ENCODE data around the gene CYP26B1. TPM values are rescaled to one million over a fixed set of nuclear protein-coding genes. Genes with fewer than 3 reads are reported as not detected.

The CYP26B1 gene
- total and polyA plus RNA-seq, 4 donors = 1.1 to 4.7 (median 2.4) TPM

DNA sequence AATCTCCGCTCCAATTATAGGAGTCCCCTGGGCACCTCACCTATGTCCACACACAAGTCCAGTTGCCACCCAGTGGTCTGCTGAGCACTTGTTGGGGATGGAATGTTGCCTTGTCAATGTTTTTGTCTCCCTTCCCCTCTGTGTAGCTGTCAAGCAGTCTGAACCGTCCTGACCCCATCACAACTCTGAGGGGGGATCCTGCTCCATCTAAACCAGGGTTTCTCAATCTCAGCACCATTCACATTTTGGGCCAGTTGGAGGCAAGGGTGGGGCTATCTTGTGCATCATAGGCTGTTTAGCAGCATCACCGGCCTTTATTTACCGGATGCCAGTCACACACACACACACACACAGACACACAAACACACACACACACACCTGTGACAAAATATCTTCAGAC, 53.0 kb downstream of the CYP26B1 start:
- H3K36me3 ChIP-seq (ENCODE audit: control insufficient read depth in 4 of 4, insufficient read depth in 4 of 4, low read length in 4 of 4) = no peaks in the 10 kb centered on the region
- 71 to 78% methylated on average over 4 of the region's 4 CpGs for WGBS, 2 donors
- no peak for DNase-seq

DNA sequence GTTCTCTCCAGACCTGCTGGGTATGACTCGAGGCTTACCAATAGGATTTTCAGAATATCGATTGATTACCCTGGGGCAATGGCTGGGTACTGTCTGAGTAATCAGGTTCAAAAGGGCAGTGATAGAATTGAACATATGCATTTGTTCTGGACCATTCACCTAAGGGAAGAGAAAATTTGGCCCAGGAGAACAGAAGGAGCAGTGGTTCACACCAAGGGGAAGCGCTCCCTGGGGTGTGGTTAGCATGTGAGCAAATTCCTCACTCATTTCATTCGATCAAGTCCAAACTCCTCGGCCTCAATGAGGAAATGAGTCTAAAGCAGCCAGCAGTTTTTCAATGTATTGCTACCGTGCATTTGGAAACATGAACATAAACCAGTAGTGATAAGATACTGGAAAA, 55.6 kb downstream of the CYP26B1 start:
- Histone ChIP-seq H3K9ac (ENCODE audit: insufficient read depth in 1 of 2, low read length in 2 of 2) (no peak overlapping the region), H3K27ac (ENCODE audit: low read depth in 1 of 2, low read length in 1 of 2) (no peak overlapping the region), H3K4me3 (no peak overlapping the region), H3K4me1 (ENCODE audit: control insufficient read depth in 5 of 5, insufficient read depth in 5 of 5, low read length in 5 of 5) (no peaks in the 10 kb centered on the region), H3K36me3 (ENCODE audit: control insufficient read depth in 4 of 4, insufficient read depth in 4 of 4, low read length in 4 of 4) (no peaks in the 10 kb centered on the region), H3K27me3 (ENCODE audit: control insufficient read depth in 3 of 3, insufficient read depth in 3 of 3, low read length in 2 of 3) (peaks cover 0 to 4% (median 0%) of the 10 kb centered on the region in 3 donors), H3K9me3 (ENCODE audit: control insufficient read depth in 4 of 4, insufficient read depth in 3 of 4, low read length in 3 of 4) (peaks cover 0 to 3% (median 0%) of the 10 kb centered on the region in 4 donors)
- WGBS, 2 donors = 74 to 80% methylated on average over 6 of the region's 6 CpGs
- DNase-seq = no peak
- TF ChIP-seq, protein P1, sequence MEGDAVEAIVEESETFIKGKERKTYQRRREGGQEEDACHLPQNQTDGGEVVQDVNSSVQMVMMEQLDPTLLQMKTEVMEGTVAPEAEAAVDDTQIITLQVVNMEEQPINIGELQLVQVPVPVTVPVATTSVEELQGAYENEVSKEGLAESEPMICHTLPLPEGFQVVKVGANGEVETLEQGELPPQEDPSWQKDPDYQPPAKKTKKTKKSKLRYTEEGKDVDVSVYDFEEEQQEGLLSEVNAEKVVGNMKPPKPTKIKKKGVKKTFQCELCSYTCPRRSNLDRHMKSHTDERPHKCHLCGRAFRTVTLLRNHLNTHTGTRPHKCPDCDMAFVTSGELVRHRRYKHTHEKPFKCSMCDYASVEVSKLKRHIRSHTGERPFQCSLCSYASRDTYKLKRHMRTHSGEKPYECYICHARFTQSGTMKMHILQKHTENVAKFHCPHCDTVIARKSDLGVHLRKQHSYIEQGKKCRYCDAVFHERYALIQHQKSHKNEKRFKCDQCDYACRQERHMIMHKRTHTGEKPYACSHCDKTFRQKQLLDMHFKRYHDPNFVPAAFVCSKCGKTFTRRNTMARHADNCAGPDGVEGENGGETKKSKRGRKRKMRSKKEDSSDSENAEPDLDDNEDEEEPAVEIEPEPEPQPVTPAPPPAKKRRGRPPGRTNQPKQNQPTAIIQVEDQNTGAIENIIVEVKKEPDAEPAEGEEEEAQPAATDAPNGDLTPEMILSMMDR (IDR thresholded peaks at IDR 0.05; ENCODE audit: control extremely low read depth, extremely low read depth) = no peak
- ATAC-seq (ENCODE audit: insufficient read depth, low FRiP score) = no peak

More for the DNA sequence above, 53.0 kb downstream of the CYP26B1 start:
- TF ChIP-seq, protein P1 (IDR thresholded peaks at IDR 0.05; ENCODE audit: control extremely low read depth, extremely low read depth) = no peak
- H3K27ac ChIP-seq (ENCODE audit: low read depth in 1 of 2, low read length in 1 of 2) = no peak overlapping the region
- H3K9ac ChIP-seq (ENCODE audit: insufficient read depth in 1 of 2, low read length in 2 of 2) = no peak overlapping the region
- ATAC-seq (ENCODE audit: insufficient read depth, low FRiP score) = no peak
- H3K4me3 ChIP-seq = no peak overlapping the region
- peaks cover 0 to 13% (median 4%) of the 10 kb centered on the region in 3 donors for H3K27me3 ChIP-seq (ENCODE audit: control insufficient read depth in 3 of 3, insufficient read depth in 3 of 3, low read length in 2 of 3)
- H3K9me3 ChIP-seq (ENCODE audit: control insufficient read depth in 4 of 4, insufficient read depth in 3 of 4, low read length in 3 of 4) = peaks cover 0 to 2% (median 0%) of the 10 kb centered on the region in 4 donors
- H3K4me1 ChIP-seq (ENCODE audit: control insufficient read depth in 5 of 5, insufficient read depth in 5 of 5, low read length in 5 of 5) = no peaks in the 10 kb centered on the region

DNA sequence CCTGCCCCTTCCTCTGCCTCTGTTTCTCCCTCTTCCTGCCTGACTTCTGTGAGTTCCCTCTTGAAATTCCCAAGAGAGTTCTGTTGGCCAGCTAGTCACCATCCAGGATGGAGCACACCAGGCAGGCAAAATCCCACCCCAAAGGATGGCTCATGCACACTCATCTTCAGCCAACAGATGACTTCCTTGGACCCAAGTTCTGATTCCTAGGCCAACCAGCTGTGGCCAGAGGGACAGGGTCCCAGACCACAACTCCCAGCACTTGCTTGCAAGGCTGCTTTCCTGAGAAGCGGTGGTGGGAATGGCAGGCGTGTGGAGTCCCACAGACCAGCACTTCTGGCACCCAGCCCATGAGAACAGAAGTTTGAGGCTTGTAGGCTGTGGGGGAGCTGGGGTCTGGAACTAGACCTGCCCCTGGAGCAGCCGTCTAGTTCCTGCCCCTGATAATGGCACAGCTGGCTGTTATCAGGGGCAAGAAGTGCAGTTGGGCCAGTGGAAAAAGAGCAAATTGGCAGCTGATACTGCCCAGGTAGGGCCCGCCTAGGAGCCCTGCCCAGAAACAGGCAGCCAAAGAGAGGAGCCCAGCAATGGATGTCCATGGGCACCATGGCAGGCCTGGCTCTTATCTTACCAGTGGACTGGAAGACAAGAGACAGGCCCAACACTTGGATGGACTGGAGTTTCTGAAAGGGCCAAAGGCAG, 56.7 kb downstream of the CYP26B1 start:
- WGBS, 2 donors = 91 to 94% methylated on average over 4 of the region's 4 CpGs
- H3K4me1 ChIP-seq (ENCODE audit: control insufficient read depth in 5 of 5, insufficient read depth in 5 of 5, low read length in 5 of 5) = no peaks in the 10 kb centered on the region
- TF ChIP-seq, protein P1 (IDR thresholded peaks at IDR 0.05; ENCODE audit: control extremely low read depth, extremely low read depth) = no peak
- H3K36me3 ChIP-seq (ENCODE audit: control insufficient read depth in 4 of 4, insufficient read depth in 4 of 4, low read length in 4 of 4) = no peaks in the 10 kb centered on the region
- no peak overlapping the region for H3K9ac ChIP-seq (ENCODE audit: insufficient read depth in 1 of 2, low read length in 2 of 2)
- no peak for DNase-seq
- peaks cover 0 to 3% (median 0%) of the 10 kb centered on the region in 4 donors for H3K9me3 ChIP-seq (ENCODE audit: control insufficient read depth in 4 of 4, insufficient read depth in 3 of 4, low read length in 3 of 4)
- ATAC-seq (ENCODE audit: insufficient read depth, low FRiP score) = no peak
- no peak overlapping the region for H3K4me3 ChIP-seq
- H3K27ac ChIP-seq (ENCODE audit: low read depth in 1 of 2, low read length in 1 of 2) = no peak overlapping the region
- H3K27me3 ChIP-seq (ENCODE audit: control insufficient read depth in 3 of 3, insufficient read depth in 3 of 3, low read length in 2 of 3) = peaks cover 0 to 4% (median 0%) of the 10 kb centered on the region in 3 donors
